ENCODE data around the gene TAF1B.

GRCh38 chr2:9944330-9944758, 101.1 kb downstream of the TAF1B start:
- TF ChIP-seq POLR2AphosphoS5 (IDR thresholded peaks at IDR 0.05; ENCODE audit: low read depth, low read length) (no peak), POLR2A (IDR thresholded peaks at IDR 0.05; ENCODE audit: low read depth, low read length) (no peak), TAF1 (IDR thresholded peaks at IDR 0.05; ENCODE audit: borderline replicate concordance, low read depth, low read length) (no peak)

Data from GM12892 (cell line).